Measurements from ENCODE around the gene GEN1.

GEN1 gene

DNA sequence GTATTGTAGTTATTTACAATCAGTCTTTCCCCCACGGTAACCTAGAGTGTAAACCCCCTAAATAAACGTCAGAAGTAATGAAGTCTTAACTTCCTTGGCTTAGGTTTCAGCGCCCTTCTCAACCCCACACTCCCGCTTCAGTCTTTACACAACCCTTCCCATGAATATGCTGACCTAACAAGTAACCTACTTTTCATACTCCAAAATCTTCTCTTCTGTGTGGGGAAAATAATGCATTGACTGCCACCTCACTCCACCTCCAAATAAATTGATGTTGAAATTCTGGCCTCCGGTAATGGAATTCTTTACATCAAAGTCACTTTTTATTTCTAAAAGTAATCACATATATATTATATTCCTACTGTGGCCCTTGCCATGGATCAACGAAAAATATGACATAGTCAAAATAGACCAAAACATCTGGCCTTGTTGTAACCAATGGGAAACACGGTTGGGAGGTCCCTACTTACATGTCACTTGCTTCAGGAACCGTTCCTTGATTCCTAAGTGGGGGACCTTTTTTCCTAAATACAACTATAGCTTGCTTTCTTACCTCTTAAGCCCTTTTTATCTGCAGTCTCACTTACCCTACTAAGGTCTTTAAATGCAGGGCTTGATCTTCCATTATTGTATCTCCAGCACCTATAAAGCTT, 961 bp downstream of the GEN1 start:
- DNase-seq = no peak

DNA sequence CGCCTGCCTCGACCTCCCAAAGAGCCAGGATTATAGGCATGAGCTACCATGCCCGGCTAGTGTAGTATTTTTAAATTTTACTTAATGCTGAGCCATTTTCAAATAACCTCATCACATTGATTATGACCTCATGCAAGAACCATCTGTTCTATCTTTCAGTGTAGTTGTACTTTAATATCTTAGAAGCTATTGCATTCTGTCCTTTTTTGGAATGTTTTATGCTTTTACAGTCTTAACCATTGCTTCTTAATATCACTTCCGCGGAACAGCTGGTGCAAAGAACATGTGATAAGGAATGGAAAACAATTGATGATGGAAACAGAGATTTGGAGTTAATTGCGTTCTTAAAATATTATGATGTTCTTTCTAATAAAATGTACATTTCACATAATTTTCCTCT, 2.7 kb downstream of the GEN1 start:
- DNase-seq = no peak

DNA sequence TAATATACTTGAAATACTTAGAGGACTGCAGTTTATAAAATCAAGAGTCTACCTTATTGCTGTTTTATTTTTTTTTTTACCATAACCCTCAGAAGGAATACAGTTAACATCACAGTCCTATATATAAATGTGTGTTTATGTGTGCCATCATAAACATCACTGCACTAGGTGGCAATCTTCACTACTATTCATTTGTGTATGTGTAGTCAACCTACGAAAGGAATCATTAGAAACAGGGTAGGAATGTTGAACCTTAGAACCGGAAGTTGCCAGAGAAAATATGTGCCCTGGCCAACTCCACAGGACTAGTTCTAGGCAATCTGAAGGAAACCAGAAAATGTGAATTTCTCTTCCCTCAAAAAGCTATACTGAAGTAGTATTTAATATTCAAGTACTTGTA, 3.4 kb downstream of the GEN1 start:
- no peak for DNase-seq

GRCh38 chr2:17758118-17758517, 4.2 kb downstream of the GEN1 start:
- DNase-seq = no peak

GRCh38 chr2:17759805-17760204, 5.9 kb downstream of the GEN1 start:
- no peak for DNase-seq

GRCh38 chr2:17762451-17762850, 8.5 kb downstream of the GEN1 start:
- no peak for DNase-seq

- DNase-seq = no peak
Observed at GRCh38 chr2:17763641-17764333, 9.8 kb downstream of the GEN1 start.

DNA sequence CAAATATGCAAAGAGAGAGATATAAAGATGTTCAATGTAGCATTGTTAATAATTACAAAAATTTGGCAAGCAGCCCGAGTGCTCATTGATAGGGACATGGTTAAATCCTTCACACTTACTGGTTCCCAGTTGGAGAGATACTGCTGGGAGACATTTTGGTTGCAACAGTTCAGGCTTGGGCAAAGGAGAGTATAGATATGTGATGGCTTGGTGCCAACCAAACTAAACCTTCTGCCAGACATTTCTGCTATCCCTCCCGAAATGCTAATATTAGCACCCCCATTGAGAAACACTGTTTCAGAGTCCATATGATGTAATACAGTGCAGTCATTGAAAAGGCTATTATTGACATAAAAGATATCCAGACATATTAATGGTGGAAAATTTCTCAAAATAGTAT, 11.5 kb downstream of the GEN1 start:
- DNase-seq = no peak

DNA sequence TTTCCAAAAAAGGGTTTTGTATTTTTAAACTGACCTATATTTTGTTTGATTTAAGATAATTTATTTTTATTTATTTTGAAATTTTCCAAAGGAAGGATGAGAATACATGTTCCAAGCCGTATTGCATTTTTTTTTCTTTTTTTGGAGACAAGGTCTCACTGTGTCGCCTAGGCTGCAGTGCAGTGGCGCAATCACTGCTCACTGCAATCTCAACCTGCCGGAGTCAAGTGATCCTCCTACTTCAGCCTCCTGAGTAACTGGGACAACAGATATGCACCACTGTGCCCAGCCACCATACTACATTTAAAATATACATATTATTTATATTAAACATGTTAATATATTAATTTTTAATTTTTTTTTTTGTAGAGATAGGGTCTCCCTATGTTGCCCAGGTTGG, 15.0 kb downstream of the GEN1 start:
- DNase-seq = no peak

GRCh38 chr2:17771956-17772355, 18.0 kb downstream of the GEN1 start:
- no peak for DNase-seq

DNA sequence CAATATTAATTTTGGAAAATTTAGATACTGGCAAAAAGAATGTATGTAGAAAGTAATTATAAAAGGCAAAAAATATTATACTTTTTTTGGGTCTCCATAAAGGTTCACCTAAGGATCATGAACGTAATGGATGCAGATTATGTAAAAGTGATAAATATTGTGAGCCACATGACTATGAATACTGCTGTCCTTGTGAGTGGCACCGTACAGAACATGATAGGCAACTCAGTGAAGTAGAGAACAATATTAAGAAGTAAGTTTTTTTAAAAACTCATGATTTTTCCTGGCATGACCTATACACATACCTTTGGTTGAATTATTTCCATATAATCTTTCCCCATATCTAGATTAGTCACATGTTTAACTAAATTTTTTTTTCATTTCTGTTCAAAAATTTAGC, 18.6 kb downstream of the GEN1 start:
- no peak for DNase-seq

GRCh38 chr2:17780546-17780945, 26.6 kb downstream of the GEN1 start:
- no peak for DNase-seq

DNA sequence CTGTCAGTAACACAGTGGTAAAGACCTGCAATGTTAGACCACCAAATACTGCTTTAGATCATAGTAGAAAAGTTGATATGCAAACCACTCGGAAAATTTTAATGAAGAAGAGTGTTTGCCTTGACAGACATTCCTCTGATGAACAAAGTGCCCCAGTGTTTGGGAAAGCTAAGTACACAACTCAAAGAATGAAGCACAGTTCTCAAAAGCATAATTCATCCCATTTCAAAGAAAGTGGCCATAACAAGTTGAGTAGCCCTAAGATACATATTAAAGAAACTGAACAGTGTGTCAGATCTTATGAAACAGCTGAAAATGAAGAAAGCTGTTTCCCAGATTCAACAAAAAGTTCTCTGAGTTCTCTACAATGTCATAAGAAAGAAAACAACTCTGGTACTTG, 27.5 kb downstream of the GEN1 start:
- no peak for DNase-seq

GRCh38 chr2:17786727-17787126, 32.8 kb downstream of the GEN1 start:
- no peak for DNase-seq

DNA sequence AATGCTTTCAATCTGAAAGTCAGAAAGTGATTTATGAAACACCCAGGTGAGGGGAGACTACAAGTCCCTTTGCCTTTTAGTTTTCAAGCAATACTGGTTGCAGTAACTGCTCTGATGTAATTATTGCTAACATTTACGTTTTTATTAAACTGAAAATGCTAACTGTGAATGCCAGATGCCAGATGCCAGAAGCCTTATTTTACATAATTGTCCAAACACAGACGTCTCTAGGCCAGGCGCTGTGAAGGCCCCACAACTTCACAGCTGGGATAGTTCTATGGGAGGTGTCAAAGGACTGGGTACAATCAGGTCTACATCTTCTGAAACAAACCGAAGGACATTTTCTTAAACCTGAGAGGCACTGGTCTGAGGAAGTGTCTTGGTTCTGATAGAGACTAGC, 34.8 kb downstream of the GEN1 start:
- no peak for DNase-seq

- DNase-seq = no peak
Observed at GRCh38 chr2:17790536-17790935, 36.6 kb downstream of the GEN1 start.

- DNase-seq = no peak
Observed at GRCh38 chr2:17791121-17791816, 37.3 kb downstream of the GEN1 start.

- DNase-seq = no peak
Observed at GRCh38 chr2:17791817-17792130, 37.8 kb downstream of the GEN1 start.

GRCh38 chr2:17792515-17792914, 38.6 kb downstream of the GEN1 start:
- no peak for DNase-seq

- DNase-seq = no peak
Observed at GRCh38 chr2:17793296-17793695, 39.4 kb downstream of the GEN1 start.

DNA sequence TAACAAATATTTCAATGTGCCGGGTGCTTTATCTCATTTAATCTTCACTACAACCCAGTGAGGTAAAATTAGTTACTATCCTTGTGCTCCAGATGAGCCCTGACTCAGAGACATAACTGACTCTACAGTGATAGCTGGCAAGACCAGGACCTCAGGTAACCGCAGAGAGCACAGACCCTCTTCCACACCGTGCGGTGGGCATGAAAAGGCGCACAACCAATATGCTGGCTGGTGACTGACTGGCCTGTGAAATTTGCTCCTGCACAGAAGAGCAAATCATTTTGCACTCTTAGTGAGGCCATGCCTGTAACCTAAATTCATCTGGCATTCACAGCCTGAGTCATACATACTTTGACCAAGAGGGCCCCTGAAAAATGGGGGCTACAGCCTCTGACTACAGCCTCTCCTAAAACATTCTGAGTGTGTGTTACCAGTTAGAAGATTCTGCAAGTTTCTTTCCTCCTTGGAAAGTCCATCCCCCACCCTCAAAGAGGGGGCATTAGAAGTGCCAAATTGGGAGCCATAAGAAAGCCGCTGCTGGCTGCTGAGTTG, 39.9 kb downstream of the GEN1 start:
- DNase-seq = no peak

DNA sequence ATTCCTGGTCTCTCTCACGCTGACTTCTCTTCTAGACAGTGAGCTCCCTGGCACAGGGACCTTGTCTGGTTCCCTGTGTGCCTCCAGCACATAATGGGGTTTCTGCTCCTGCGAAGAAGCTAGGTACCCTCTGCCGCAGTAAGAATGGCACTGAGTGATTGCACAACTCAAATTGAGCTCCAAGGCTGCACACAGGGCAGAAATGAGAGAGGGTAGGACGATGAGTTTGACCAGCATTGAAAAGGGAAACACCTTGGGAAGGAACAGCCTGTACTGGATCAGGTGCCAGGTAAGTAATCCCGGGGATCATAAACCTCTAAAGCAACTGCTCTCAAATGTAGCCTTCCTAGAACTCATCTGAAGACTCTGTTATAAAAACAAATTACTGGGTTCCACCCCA, 41.4 kb downstream of the GEN1 start:
- DNase-seq = no peak

GRCh38 chr2:17798338-17798737, 44.4 kb downstream of the GEN1 start:
- DNase-seq = no peak
